Mucosa of stomach (tissue), 1 donor: ENCODE results near the gene LFNG.
A peak's percentile ranks its signal among the peaks of the same experiment; 100 is the strongest.

Source experiments
- H3K27me3 ChIP-seq: one replicate; pipeline ENCODE4 v1.7.0; 2013; ENCODE audit warnings: mild to moderate bottlenecking, low read length; ENCODE audit not compliant: control insufficient read depth, insufficient read depth
- H3K36me3 ChIP-seq: one replicate; pipeline ENCODE4 v1.7.0; 2013; ENCODE audit warnings: low read length; ENCODE audit not compliant: control insufficient read depth, insufficient read depth
- H3K4me1 ChIP-seq: one replicate; pipeline ENCODE4 v1.7.0; 2013; ENCODE audit warnings: mild to moderate bottlenecking, low read length; ENCODE audit not compliant: control insufficient read depth, insufficient read depth
- H3K4me3 ChIP-seq: one replicate; pipeline ENCODE4 v1.7.0; 2013; ENCODE audit warnings: low read length
- H3K9ac ChIP-seq: one replicate; pipeline ENCODE4 v1.7.0; 2013; ENCODE audit warnings: mild to moderate bottlenecking, low read length, moderate library complexity
- H3K9me3 ChIP-seq: one replicate; pipeline ENCODE4 v1.7.0; 2013; ENCODE audit warnings: mild to moderate bottlenecking, low read length, moderate library complexity; ENCODE audit not compliant: control insufficient read depth
- donor health status: Pancreatic carcinoma.

LFNG gene

DNA sequence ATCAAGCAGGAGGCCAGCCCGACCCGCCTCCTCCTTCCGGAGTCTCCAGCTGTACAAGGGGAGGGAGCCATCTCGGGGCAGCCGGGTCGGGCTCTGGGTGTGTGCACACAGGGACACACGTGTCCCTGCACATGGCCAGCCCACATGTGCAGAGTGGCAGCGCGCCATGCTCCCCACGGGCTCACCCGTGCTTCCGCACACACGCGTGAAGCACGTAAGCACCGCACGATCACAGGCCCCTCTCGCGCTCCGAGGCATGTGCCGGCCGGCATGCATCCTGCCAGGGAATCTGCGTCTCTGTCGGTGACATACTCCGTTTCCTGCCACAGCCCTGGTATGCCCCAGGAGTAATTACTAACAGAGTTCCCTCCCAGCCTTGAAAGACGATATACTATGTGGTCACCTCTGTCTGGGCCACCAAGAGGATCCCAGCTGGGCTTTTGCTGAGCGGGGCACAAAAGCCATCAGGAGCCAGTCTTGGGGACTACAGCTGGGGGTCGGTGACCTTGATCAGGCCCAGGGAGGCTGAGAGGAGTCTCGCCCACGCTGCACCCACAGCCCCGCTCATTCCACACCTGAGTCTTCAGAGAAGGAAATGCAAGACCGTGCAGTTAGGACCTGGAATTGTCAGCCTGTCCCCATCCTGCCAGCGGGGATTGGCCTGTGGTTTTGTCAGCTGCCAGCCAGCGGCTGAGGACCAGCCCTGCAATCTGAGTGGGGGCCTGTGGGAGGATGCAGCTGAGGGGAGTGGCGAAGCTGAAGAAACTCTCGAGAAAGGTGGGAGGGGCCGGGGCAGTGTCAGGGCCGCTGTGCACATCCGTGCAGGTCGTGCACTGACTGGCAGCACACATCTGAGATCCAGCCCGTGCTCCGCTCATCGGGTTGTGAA lies 11.0 kb upstream of the LFNG start:
- Histone ChIP-seq H3K4me1 (peaks cover 46% of the 10 kb centered on the region), H3K4me3 (no peak overlapping the region), H3K9ac (no peak overlapping the region), H3K36me3 (no peaks in the 10 kb centered on the region), H3K27me3 (peaks cover 3% of the 10 kb centered on the region), H3K9me3 (no peaks in the 10 kb centered on the region)

GRCh38 chr7:2509298-2509906 lies 10.2 kb upstream of the LFNG start:
- peaks cover 3% of the 10 kb centered on the region for H3K27me3 ChIP-seq
- H3K4me3 ChIP-seq: no peak overlapping the region
- H3K9me3 ChIP-seq: no peaks in the 10 kb centered on the region
- H3K9ac ChIP-seq: no peak overlapping the region
- peaks cover 46% of the 10 kb centered on the region for H3K4me1 ChIP-seq
- H3K36me3 ChIP-seq: no peaks in the 10 kb centered on the region

DNA sequence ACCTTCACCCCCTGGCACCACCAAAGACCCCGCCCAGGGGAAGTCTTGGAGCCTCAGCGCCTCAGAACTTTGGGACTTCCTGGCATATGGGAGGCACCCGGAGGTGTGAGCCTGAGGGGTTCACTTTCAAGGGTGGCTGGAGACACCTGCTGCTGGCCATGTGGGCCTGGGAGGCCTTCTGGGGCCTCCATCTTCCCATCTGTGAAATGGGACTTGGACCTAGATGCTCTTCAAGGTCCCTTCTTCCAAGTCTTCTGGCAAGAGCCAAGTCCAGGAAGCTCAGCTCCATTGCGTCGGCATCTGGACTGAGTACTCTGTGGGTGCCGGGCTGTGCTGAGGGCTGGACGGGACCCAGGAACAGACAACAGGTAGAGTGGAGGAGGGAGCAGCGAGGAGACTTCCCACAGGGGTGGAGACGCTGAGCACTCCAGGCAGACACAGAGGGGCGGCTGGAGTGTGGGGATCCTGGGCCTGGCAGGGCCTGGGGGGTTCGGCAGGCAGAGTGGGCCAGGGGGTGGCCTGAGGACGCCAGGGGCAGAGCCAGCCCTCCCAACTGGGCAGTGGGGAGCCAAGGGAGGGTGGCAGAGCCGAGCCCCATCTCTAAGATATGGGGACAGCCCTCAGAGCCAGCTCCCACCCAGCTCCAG lies 9.3 kb upstream of the LFNG start:
- Histone ChIP-seq H3K27me3 (peaks cover 3% of the 10 kb centered on the region), H3K4me1 (peaks cover 46% of the 10 kb centered on the region), H3K4me3 (no peak overlapping the region), H3K36me3 (no peaks in the 10 kb centered on the region), H3K9ac (no peak overlapping the region), H3K9me3 (no peaks in the 10 kb centered on the region)

- Histone ChIP-seq H3K4me3 (peak overlapping the region; percentile 8), H3K9me3 (no peaks in the 10 kb centered on the region), H3K4me1 (peaks cover 46% of the 10 kb centered on the region), H3K27me3 (peaks cover 3% of the 10 kb centered on the region), H3K9ac (peak overlapping the region; percentile 57), H3K36me3 (no peaks in the 10 kb centered on the region)
These were observed 8.4 kb upstream of the LFNG start for GRCh38 chr7:2510909-2511768.

- H3K27me3 ChIP-seq: peaks cover 3% of the 10 kb centered on the region
These were observed 7.8 kb upstream of the LFNG start for GRCh38 chr7:2511769-2512168.

DNA sequence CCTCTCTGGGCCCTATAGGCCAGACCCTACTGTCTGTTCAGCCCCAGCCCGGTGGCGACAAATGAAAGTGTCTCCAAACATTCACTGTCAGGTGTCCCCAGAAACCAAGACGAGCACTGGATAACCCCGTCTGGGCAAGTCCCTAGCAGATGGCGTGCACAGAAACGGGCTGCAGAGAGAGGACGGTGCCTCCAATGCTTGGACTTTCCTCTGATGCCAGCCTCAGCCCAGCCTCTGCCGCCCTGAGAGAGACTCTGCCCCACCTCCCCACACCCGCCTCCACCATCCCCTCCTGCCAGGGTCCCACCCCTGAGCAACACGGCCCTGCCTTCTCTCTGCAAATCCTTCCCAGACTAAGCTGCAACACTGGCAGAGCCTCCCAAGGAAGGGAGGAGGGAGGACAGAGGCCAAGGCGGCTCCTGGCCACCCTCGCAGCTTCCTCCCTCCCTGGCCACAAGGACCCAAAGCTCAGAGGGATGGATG lies 7.4 kb upstream of the LFNG start:
- Histone ChIP-seq H3K4me1 (peaks cover 46% of the 10 kb centered on the region), H3K9me3 (no peaks in the 10 kb centered on the region), H3K36me3 (no peaks in the 10 kb centered on the region), H3K4me3 (peak overlapping the region; percentile 4), H3K9ac (peak overlapping the region; percentile 57), H3K27me3 (peaks cover 3% of the 10 kb centered on the region)

More at GRCh38 chr7:2511769-2512168, 7.8 kb upstream of the LFNG start:
- peak overlapping the region; percentile 57 for H3K9ac ChIP-seq
- H3K4me3 ChIP-seq: peak overlapping the region; percentile 4
- H3K9me3 ChIP-seq: no peaks in the 10 kb centered on the region
- H3K4me1 ChIP-seq: peaks cover 46% of the 10 kb centered on the region
- H3K36me3 ChIP-seq: no peaks in the 10 kb centered on the region

DNA sequence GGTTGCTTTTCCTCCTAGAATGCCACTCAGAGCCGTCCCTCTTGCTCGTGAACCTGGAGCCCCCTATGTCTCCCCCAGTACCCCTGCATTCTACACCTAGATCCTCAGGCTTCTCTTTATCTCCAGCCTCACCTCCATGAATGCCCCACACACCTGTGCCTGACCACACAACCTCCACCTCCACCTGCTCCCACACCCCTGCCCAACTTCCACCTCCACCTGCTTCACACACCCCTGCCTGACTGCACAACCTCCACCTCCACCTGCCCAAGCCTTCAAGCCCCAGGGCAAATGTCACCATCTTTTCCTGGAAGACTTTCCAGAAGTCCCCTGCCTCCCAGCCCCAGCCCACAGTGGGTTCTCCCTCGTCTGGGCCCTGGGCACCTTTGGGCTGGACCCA lies 6.9 kb upstream of the LFNG start:
- Histone ChIP-seq H3K4me1 (peaks cover 46% of the 10 kb centered on the region), H3K9ac (peak overlapping the region; percentile 57), H3K27me3 (peaks cover 3% of the 10 kb centered on the region)

GRCh38 chr7:2513702-2514101 lies 5.9 kb upstream of the LFNG start:
- peaks cover 52% of the 10 kb centered on the region for H3K4me1 ChIP-seq
- no peaks in the 10 kb centered on the region for H3K36me3 ChIP-seq
- H3K9ac ChIP-seq: no peak overlapping the region
- H3K9me3 ChIP-seq: no peaks in the 10 kb centered on the region
- H3K27me3 ChIP-seq: peaks cover 6% of the 10 kb centered on the region
- no peak overlapping the region for H3K4me3 ChIP-seq

More for the DNA sequence above, 6.9 kb upstream of the LFNG start:
- H3K9me3 ChIP-seq: no peaks in the 10 kb centered on the region
- no peaks in the 10 kb centered on the region for H3K36me3 ChIP-seq
- no peak overlapping the region for H3K4me3 ChIP-seq

GRCh38 chr7:2514473-2515423 lies 4.8 kb upstream of the LFNG start:
- Histone ChIP-seq H3K36me3 (no peaks in the 10 kb centered on the region), H3K9ac (no peak overlapping the region), H3K4me3 (no peak overlapping the region), H3K4me1 (peaks cover 47% of the 10 kb centered on the region), H3K27me3 (peaks cover 8% of the 10 kb centered on the region), H3K9me3 (no peaks in the 10 kb centered on the region)

GRCh38 chr7:2515424-2516193 lies 4.0 kb upstream of the LFNG start:
- Histone ChIP-seq H3K36me3 (no peaks in the 10 kb centered on the region), H3K9ac (no peak overlapping the region), H3K4me3 (no peak overlapping the region), H3K9me3 (no peaks in the 10 kb centered on the region), H3K27me3 (peaks cover 8% of the 10 kb centered on the region), H3K4me1 (peaks cover 39% of the 10 kb centered on the region)
